ENCODE results near the gene SCUBE2.

Gene SCUBE2

DNA sequence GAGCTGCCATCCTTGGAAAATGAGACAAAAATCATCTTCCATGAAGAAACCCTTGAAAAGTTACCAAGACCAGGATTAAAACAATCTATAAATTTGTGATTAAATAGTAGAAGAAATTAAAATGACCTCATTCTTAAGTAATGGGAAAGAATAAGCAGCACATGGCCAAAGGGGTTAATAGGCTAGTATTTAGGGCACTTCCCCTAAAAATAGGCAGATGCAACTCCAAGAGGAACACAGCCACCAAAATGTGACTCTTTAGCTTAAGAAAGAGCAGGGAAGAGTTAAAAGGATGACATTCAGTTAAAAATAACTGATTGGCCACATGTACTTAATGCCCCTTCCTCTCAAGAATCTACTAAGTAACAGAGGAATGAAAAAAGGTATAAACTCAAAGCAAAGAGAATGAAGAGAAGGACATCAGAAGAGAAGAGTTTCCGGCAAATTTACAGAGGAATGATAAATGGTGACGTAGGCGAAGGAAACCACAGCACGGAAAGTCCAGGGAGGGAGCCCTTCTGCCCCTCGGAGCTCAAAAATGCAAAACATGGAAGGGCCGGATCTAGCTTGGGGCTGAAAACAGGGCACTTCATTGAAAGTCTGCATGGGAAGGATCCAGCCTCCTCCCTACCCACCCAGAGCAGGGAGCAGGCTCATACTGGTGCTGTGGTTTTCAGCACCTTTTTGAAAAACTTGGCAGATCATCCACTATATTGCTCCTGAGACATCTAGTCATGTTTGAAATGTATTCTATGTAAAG lies 17.8 kb downstream of the SCUBE2 start:
- FAIRE-seq: no peak

DNA sequence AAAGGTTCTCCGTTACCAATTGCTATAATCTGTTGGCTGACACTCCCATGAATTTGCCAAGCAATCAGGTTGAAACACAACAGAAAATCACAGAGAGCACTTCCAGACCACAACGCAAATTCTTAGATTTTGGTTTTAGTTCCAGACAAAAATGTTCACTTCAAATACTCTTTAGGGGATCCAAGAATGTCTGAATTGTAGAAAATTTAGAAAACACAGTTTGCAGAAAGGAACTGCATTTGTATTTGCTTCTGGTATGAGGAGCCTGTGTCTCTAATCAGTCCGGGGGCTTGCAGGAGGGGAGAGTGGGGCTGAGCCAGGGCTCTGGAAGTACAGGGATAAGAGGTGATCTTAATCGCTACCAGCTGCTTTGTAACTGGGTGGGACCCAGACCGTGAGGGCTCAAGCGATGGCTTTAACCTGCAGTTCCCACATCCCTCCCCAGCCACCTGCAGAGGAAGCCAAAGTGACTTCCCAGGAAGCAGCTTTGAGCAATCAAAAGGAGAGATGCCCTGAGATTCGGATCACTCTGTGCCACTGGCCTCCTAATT lies 18.7 kb downstream of the SCUBE2 start:
- no peak for FAIRE-seq

DNA sequence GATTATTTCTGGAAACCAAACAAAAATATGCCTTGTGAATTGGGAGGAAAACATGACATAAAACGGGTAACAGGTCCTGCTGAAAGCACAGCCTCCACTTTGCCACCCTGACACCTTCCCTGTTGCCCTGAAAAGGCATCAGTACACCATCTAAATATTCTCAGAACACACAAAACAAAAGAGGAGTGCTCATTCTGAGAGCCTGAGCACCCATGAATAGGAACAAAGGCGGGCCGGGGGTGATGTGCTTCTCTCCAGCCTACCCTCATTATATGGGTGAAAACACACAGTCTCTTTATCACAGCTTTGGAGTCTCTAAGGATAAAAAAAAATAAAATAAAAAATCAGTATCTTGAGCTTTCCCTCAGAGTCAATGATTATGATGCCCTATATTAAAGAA lies 19.7 kb downstream of the SCUBE2 start:
- no peak for FAIRE-seq

GRCh38 chr11:9070749-9071491 lies 20.5 kb downstream of the SCUBE2 start:
- no peak for FAIRE-seq

DNA sequence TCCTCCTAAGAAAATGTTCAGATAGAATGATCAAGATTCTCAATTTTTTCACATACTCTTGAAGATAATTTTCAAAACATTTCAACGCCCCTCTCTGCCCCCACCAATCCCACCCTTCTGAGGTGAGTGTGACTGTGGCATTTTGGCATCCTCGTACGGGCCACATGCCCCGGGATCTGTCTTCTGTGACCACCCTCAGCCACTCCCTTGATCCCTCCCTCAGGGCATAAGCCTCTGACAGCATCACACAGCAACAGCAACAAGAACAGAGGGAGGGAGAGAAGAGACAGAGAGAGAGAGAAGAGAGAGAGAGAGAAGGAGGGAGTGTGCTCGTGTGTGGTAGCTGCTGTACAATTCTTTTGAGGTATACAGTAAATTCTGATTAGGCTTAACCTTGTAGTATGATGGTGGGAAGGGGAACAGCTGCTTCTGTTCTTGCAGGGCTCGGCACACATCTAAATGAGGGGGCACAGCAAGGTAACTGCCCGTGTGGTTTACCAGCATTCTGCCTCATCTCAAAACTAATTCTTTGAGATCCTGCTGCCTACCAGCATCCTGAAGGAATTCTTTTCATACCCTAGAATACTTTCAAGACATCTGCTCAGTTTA lies 21.4 kb downstream of the SCUBE2 start:
- no peak for FAIRE-seq

DNA sequence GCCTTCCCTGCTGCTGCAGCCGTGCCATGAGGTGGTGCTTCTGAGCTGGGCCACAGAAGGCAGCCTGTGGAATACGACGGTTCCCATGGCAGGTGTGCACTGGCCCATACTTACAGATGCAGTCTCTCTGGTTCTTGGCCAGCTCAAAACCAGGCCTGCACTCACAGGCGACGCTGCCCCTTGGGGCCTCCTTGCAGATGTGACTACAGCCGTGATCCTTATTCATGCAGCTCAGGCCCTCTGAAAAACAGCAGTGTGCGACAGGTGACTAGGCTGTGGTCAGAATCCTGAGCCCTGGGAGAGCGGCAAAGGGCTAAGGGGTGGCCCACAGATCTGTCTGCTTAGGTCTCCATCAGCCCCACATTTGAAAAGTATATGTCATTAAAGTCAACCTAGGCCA lies 22.1 kb downstream of the SCUBE2 start:
- no peak for FAIRE-seq

- no peak for FAIRE-seq
Measured at GRCh38 chr11:9066433-9066925, 24.9 kb downstream of the SCUBE2 start.

DNA sequence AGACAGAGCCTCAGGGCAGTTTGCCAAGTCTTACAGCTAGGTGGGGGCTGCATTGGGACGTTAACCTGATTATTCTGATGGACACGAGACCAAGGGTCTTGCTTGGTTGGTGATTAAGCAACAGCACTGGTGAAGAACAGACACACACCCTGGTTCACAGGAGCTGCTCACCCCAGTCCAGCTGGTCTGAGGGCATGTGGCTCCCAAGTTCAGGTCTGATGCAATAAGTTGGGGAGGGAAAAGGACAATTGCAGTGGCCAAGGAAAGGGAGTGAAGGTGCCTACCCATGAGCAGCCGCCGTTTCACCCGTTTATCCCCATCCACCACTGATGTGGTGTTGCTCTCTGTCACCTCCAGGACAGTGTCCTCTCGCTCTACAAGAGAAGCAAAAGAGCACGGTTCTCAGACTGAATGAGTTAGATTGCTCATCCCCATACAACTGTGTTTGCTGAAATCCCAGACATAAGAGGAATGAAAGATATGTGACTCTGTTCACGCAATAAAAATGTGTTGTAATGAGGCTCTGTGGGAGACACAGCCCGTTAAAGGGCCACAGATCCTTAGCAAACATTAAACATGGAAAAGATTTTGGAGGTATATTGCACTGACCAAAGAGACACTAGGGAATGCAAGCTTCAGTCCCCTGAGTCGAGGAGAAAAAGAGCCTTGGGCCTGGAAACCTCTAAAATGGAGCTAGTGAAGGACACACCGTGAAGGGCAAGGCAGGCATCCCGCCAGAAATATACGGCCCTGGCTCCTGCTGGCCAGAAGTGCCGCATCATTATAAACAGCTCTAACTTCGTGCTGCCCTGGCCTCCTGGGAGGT lies 25.6 kb downstream of the SCUBE2 start:
- no peak for FAIRE-seq

DNA sequence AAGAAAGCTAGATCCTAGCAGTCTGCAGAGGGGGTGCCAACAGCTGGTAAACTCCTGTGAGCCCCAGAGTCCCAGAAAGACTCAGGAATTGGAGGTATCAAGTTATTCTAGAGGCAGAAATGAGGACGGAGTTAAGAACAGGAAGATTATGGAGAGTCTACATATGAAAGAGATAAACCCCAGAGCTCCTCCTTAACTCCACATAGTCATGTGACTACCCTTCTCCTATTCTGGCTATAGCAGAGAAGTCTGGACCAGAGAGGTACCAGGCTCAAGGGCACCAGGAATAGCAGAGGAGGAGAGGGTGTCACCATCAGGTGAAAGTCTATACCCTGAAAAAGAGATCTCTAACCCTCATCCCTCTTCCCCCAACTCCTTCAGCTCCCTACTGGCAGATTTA lies 29.6 kb downstream of the SCUBE2 start:
- no peak for FAIRE-seq

- FAIRE-seq: no peak
Measured at GRCh38 chr11:9060700-9061111, 30.7 kb downstream of the SCUBE2 start.

- FAIRE-seq: no peak
Measured at GRCh38 chr11:9059406-9059805, 32.0 kb downstream of the SCUBE2 start.

- FAIRE-seq: no peak
Measured at GRCh38 chr11:9057888-9058287, 33.5 kb downstream of the SCUBE2 start.

- peak; percentile 37 for FAIRE-seq
Measured at GRCh38 chr11:9057007-9057406, 34.4 kb downstream of the SCUBE2 start.

DNA sequence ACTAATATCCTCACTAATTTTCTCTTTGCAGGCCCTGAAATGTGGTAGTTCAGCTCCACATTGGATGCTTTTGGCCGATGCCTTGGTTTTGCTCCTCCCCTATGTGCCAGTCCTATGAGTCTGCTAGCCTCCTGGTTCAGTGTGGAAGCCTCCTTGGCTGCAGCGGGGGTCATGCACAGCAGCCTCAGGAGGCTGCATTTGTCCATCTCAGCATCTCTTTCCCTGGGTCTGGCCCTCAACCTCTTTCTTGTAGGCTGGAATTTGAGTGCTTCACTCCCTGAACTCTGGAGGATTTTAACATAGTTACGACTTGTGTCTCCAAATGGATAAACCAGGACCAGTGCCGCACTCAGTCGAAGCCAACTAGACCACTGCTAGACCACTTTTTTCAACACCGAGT lies 34.9 kb downstream of the SCUBE2 start:
- no peak for FAIRE-seq

- FAIRE-seq: no peak
Measured at GRCh38 chr11:9053316-9054035, 37.9 kb downstream of the SCUBE2 start.

DNA sequence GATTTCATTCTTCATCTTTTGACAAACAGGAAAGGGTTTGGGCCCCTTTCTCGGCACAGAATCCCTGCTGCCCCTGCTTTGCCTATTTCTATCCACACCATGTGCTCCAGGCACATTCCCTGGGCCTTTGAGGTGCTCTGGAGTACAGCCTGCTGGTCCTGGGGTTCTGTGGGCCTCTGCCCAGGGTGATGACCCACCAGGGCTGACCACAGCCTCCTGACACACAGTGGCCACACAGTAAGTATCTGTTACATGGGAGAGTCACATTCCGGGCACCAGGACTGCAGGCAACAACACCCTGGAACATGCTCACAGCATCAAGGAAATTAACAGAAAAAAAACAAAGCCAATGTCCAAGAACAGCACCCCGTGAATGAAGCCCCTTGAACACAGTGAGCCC lies 39.1 kb downstream of the SCUBE2 start:
- no peak for FAIRE-seq

DNA sequence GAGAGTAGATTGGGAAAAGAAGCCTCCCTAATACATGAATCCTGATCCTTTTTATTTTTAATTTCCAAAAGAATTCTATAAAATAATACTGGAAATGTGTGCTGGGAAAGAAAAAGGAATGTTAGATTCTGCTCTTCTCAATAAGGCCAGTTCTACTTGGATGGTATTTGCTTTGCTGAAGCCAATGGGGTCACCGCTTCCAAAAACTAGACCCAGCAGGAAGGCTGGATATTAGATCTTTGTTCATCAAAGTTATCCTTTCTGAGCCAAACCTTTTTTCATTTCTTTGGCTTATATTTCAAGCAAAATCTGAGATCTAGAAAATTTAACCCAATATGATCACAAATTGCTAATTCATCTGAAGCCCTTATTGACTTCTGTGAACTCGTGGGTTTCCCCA lies 41.4 kb downstream of the SCUBE2 start:
- no peak for FAIRE-seq

DNA sequence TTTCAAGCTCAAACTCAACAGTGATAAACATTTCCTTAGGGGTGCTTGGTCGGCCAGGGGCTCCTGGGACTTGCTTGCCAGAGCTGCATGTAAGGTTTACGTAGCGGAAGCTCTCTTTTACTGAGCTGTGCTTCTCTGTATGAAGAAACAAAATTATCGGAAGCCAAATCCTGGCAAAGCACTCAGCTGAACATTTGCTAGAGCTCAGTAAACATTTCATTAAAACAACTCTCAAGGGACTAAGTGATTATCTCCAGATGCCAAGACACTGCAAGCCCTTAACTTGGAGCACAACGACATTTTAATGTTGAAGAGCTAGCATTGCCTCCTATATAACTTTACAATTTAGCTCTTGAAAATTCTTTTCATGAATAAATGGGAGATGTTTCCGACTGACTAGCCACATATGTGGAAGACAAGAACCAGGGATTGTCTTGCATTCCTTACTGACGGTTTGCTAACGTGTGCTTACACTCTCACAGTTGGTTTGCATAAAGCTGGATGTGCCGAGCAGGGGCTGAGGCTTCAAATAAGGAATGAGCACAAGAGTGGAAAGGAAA lies 43.4 kb downstream of the SCUBE2 start:
- peak; percentile 91 for FAIRE-seq

GRCh38 chr11:9046481-9046880 lies 44.9 kb downstream of the SCUBE2 start:
- FAIRE-seq: no peak

GRCh38 chr11:9042488-9042887 lies 48.9 kb downstream of the SCUBE2 start:
- FAIRE-seq: no peak

- no peak for FAIRE-seq
Measured at GRCh38 chr11:9041747-9042146, 49.7 kb downstream of the SCUBE2 start.

DNA sequence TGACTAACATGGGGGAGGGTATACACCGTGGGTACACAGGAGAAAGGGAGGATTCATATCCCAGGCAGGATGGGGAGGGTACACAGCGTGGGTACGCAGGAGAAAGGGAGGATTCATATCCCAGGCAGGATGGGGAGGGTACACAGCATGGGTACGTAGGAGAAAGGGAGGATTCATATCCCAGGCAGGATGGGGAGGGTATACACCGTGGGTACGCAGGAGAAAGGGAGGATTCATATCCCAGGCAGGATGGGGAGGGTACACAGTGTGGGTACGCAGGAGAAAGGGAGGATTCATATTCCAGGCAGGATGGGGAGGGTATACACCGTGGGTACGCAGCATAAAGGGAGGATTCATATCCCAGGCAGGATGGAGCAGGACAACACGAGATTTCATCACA lies 51.0 kb downstream of the SCUBE2 start:
- FAIRE-seq: no peak
